H1 (cell line): ENCODE data around the gene MAP3K3. TPM values are rescaled to one million over a fixed set of nuclear protein-coding genes. Genes with fewer than 3 reads are reported as not detected.

Source experiments
- ASH2L ChIP-seq: fragments of 200-600, 300-600 bp; sonication (generic); IDR thresholded peaks from one replicate; pipeline ENCODE4 v1.7.1; 2017; ENCODE audit warnings: low read length
- CHD2 ChIP-seq: IDR thresholded peaks from 2 replicates; pipeline ENCODE4 v1.6.1; 2012; ENCODE audit warnings: low read length, improper control_type of control experiment
- FOSL1 ChIP-seq: IDR thresholded peaks from 2 replicates; pipeline ENCODE4 v1.6.1; 2011; ENCODE audit warnings: mild to moderate bottlenecking, low read depth, low read length, moderate library complexity; ENCODE audit not compliant: insufficient read depth
- GABPA ChIP-seq: IDR thresholded peaks from 2 replicates; pipeline ENCODE4 v1.6.1; 2011; ENCODE audit warnings: mild to moderate bottlenecking, low read length, moderate library complexity, borderline replicate concordance; ENCODE audit not compliant: insufficient read depth
- HDAC2 ChIP-seq, 2 experiments: fragments of 300-600 bp in 1 of 2; sonication (generic) in 1 of 2; IDR thresholded peaks; 2 replicates each; pipeline ENCODE4 v1.6.1; 2011 to 2012; ENCODE audit warnings: low read depth in 2 of 2, low read length in 2 of 2, mild to moderate bottlenecking in 2 of 2, moderate library complexity in 2 of 2, borderline replicate concordance in 1 of 2, inconsistent platforms in 1 of 2
- MAX ChIP-seq: IDR thresholded peaks from 2 replicates; pipeline ENCODE4 v1.6.1; 2012; ENCODE audit warnings: inconsistent platforms
- PHF8 ChIP-seq: fragments of 200-600 bp; sonication (generic); conservative IDR thresholded peaks from 2 replicates; pipeline ENCODE4 v1.7.1; 2012; ENCODE audit warnings: low read depth, mild to moderate bottlenecking, inconsistent platforms, low read length, moderate library complexity
- POLR2A ChIP-seq, 2 experiments: IDR thresholded peaks; 1 replicate in 1 of 2; 2 replicates in 1 of 2; pipeline ENCODE4 v1.6.1; 2011; ENCODE audit warnings: low read depth in 2 of 2, low read length in 2 of 2, mild to moderate bottlenecking in 2 of 2; ENCODE audit errors: control extremely low read depth in 1 of 2
- SUZ12 ChIP-seq: fragments of 200-600 bp; sonication (generic); IDR thresholded peaks from 2 replicates; pipeline ENCODE4 v1.6.1; 2012; ENCODE audit warnings: mild to moderate bottlenecking, inconsistent platforms, low read length, moderate library complexity, mixed read lengths
- TAF1 ChIP-seq: IDR thresholded peaks from 2 replicates; pipeline ENCODE4 v1.6.1; 2011; ENCODE audit warnings: mild to moderate bottlenecking, low read depth, low read length
- TEAD4 ChIP-seq: IDR thresholded peaks from 2 replicates; pipeline ENCODE4 v1.6.1; 2012; ENCODE audit warnings: low read depth, low read length, inconsistent platforms, mixed read lengths
- polyA plus RNA-seq, 7 experiments: library from polyadenylated mRNA; depleted of rRNA in 3 of 7; stranded (reverse) in 5 of 7; unstranded in 2 of 7; fragments of >200 nt in 5 of 7; fragments of 200-250 nt in 2 of 7; gene quantifications; 1 replicate in 5 of 7; 2 replicates in 1 of 7; 4 replicates in 1 of 7; pipeline versions ENCODE4 v1.2.1 to v1.2.3, GENCODE V29; 2011 to 2013; ENCODE audit warnings: missing spikeins in 2 of 7, mixed read lengths in 2 of 7
- total RNA-seq: library from RNA; stranded (reverse); fragmentation: NEBNext Ultra II Directional; extraction: Animal tissue kit (Norgen Biotek cat#: 25700); gene quantifications from 2 replicates; pipeline ENCODE4 v1.2.1, GENCODE V29; 2021
- TF ChIP-seq, protein P1 (sequence below), 3 experiments: IDR thresholded peaks; 1 replicate in 2 of 3; 2 replicates in 1 of 3; pipeline versions ENCODE4 v1.5.1 to v1.6.1; 2011; ENCODE audit warnings: low read length in 3 of 3, mild to moderate bottlenecking in 3 of 3, inconsistent platforms in 2 of 3, low read depth in 1 of 3, moderate library complexity in 1 of 3; ENCODE audit not compliant: insufficient read depth in 1 of 3; ENCODE audit errors: control extremely low read depth in 1 of 3

MAP3K3 gene
- total and polyA plus RNA-seq, 2 of the 8 experiments (the other 6 are each of a cell fraction or from before 2014, with no cell fraction given), result 10.3 to 21.0 TPM

DNA sequence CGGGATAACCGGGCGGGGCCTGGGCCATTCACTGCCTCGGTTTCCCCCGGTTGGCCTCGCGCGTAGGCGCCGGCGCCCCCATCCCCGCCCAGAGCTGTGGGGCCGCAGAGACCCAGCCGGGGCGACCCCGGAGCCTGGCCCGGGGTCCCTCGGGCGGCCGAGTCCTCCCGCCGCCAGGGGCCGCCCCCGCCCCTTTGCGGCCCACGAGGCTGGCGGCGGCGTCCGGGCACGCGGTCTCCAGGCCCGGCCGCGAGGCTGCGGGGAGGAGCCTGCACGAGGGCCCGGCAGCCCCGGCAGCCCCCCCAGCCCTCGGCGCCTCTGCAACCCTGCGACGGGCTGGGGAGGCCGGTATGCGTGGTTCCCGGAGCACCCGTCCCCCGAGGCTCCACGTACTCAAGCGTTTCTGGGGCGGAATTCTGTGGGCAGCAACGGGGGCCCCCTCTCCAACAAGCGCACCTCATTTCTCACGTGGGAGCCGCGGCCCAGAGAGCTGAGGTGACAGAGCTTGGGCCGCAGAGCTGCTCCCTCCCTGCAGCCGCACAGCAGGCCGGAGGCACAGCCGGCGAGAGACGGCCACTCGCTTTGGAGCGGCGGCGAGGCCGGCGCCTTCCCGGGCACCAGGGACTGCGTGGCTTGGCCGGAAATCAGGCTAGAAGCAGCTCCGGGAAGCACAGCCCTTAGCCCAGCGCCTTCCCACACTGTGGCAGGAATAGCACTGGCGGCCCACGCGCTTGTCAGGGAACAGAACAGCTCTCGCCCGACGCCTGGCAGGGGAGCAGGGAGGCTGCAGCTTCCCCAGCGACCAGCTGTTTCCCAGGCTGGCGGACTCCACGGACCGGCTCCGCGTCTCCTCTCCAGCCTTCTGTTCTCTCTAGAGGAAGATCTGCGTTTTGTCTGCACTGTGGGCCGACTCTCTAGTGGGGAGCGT lies 78.6 kb downstream of the MAP3K3 start (continued):
- TF ChIP-seq TAF1, result peak; percentile 12
- no peak for TF ChIP-seq CHD2
- TF ChIP-seq, protein P1, sequence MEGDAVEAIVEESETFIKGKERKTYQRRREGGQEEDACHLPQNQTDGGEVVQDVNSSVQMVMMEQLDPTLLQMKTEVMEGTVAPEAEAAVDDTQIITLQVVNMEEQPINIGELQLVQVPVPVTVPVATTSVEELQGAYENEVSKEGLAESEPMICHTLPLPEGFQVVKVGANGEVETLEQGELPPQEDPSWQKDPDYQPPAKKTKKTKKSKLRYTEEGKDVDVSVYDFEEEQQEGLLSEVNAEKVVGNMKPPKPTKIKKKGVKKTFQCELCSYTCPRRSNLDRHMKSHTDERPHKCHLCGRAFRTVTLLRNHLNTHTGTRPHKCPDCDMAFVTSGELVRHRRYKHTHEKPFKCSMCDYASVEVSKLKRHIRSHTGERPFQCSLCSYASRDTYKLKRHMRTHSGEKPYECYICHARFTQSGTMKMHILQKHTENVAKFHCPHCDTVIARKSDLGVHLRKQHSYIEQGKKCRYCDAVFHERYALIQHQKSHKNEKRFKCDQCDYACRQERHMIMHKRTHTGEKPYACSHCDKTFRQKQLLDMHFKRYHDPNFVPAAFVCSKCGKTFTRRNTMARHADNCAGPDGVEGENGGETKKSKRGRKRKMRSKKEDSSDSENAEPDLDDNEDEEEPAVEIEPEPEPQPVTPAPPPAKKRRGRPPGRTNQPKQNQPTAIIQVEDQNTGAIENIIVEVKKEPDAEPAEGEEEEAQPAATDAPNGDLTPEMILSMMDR (IDR thresholded peaks at IDR 0.05; ENCODE audit: control extremely low read depth in 1 of 3, insufficient read depth in 1 of 3, low read depth in 1 of 3, low read length in 3 of 3), result peak; percentile 23 to 32 (median 23)
- no peak for TF ChIP-seq SUZ12
- no peak for TF ChIP-seq TEAD4
- no peak for TF ChIP-seq FOSL1
- TF ChIP-seq POLR2A (IDR thresholded peaks at IDR 0.05; ENCODE audit: control extremely low read depth in 1 of 2, low read depth in 2 of 2, low read length in 2 of 2), result 0 out of 3 replicates have a peak, but pooled peaks of 1 of the 2 experiments have one; percentile 19
- TF ChIP-seq HDAC2 (IDR thresholded peaks at IDR 0.05; ENCODE audit: borderline replicate concordance in 1 of 2, low read depth in 2 of 2, low read length in 2 of 2), result 0 out of 4 replicates have a peak, but pooled peaks of 1 of the 2 experiments have one; percentile 35
- TF ChIP-seq PHF8, result peak; percentile 17
- peak; percentile 95 for TF ChIP-seq ASH2L
- TF ChIP-seq GABPA, result peak; percentile 48; the same call in 1 of the 2 replicates
- peak; percentile 95 for TF ChIP-seq MAX
